Endothelial cell of umbilical vein (primary cell): ENCODE measurements around the gene PRKG1. TPM values are rescaled to one million over a fixed set of nuclear protein-coding genes. Genes with fewer than 3 reads are reported as not detected.

ENCODE experiments used
- BruUV-seq: library from RNA; stranded (reverse); fragments of 400-500 nt; replicated peaks from 2 replicates; lab custom pipeline; 2021; lab: Mats Ljungman, UMichigan
- CTCF ChIA-PET: fragments of 300-600, 350-600 bp; sonication (Branson Sonifier 250); formaldehyde crosslinking; loops from one replicate; lab custom pipeline; 2021; ENCODE audit warnings: antibody characterized with exemption, inconsistent platforms; lab: Charles Lee
- POLR2A ChIA-PET: fragments of 300-600, 350-600 bp; sonication (Branson Sonifier 250); formaldehyde crosslinking; loops from one replicate; lab custom pipeline; 2021; ENCODE audit warnings: antibody characterized with exemption, inconsistent platforms; lab: Charles Lee
- DNase-seq: peaks from one replicate; pipeline ENCODE4 v3.0.0-alpha.2; 2011; ENCODE audit warnings: low read depth, low spot score
- FAIRE-seq: peaks from 2 replicates; lab custom pipeline; 2011; peaks lifted over from hg19 to GRCh38; lab: Jason Lieb, UNC
- H2AFZ ChIP-seq: 2 replicates; pipeline ENCODE4 v1.6.0; 2012; ENCODE audit warnings: low read depth, low read length, control low read depth, inconsistent platforms
- H3K27ac ChIP-seq: 2 replicates; pipeline ENCODE4 v1.5.1; 2011; ENCODE audit warnings: low read depth, mild to moderate bottlenecking, control low read depth, low read length, moderate library complexity; ENCODE audit not compliant: insufficient read depth
- H3K27me3 ChIP-seq, 2 experiments: 2 replicates each; pipeline versions ENCODE4 v1.6.0 to v1.6.1; 2011; ENCODE audit warnings: low read length in 2 of 2, mixed read lengths in 1 of 2; ENCODE audit not compliant: control insufficient read depth in 2 of 2, insufficient read depth in 2 of 2
- H3K36me3 ChIP-seq, 2 experiments: 2 replicates in 1 of 2; 3 replicates in 1 of 2; pipeline ENCODE4 v1.5.1; 2011; ENCODE audit warnings: low read length in 2 of 2, mild to moderate bottlenecking in 1 of 2, moderate library complexity in 1 of 2; ENCODE audit not compliant: control insufficient read depth in 2 of 2, insufficient read depth in 2 of 2; ENCODE audit errors: extremely low read depth in 1 of 2
- H3K4me1 ChIP-seq: 3 replicates; pipeline ENCODE4 v1.5.1; 2011; ENCODE audit warnings: mild to moderate bottlenecking, low read length; ENCODE audit not compliant: control insufficient read depth, insufficient read depth; ENCODE audit errors: extremely low read depth
- H3K4me2 ChIP-seq: 2 replicates; pipeline ENCODE4 v1.6.1; 2011; ENCODE audit warnings: low read length, control low read depth, mixed read lengths; ENCODE audit not compliant: insufficient read depth
- H3K4me3 ChIP-seq, 3 experiments: fragments of 200-600 bp in 1 of 3; sonication (generic), shearing (Covaris generic) in 1 of 3; replicated peaks in 1 of 3; 2 replicates each; pipeline ENCODE4 v1.5.1; 2011 to 2016; ENCODE audit warnings: control low read depth in 3 of 3, low read length in 3 of 3, mild to moderate bottlenecking in 2 of 3, inconsistent platforms in 1 of 3, low read depth in 1 of 3, moderate library complexity in 1 of 3; ENCODE audit not compliant: insufficient read depth in 1 of 3
- H3K79me2 ChIP-seq: 2 replicates; pipeline ENCODE4 v1.6.0; 2012; ENCODE audit warnings: low read length, inconsistent platforms; ENCODE audit not compliant: control insufficient read depth, insufficient read depth
- H3K9ac ChIP-seq: replicated peaks from 2 replicates; pipeline ENCODE3; 2011; ENCODE audit warnings: low read length, control low read depth; ENCODE audit not compliant: insufficient read depth; ENCODE audit errors: extremely low read depth
- H3K9me1 ChIP-seq: replicated peaks from 3 replicates; pipeline ENCODE4 v1.6.0; 2011; ENCODE audit warnings: mild to moderate bottlenecking, low read length; ENCODE audit not compliant: control insufficient read depth, insufficient read depth; ENCODE audit errors: extremely low read depth
- H3K9me3 ChIP-seq: replicated peaks from 2 replicates; pipeline ENCODE4 v1.5.1; 2012; ENCODE audit warnings: low read length, inconsistent platforms; ENCODE audit not compliant: control insufficient read depth, insufficient read depth
- H4K20me1 ChIP-seq: replicated peaks from 2 replicates; pipeline ENCODE3; 2011; ENCODE audit warnings: mild to moderate bottlenecking, low read length; ENCODE audit not compliant: control insufficient read depth, insufficient read depth; ENCODE audit errors: extremely low read depth
- EZH2 ChIP-seq: IDR thresholded peaks from 2 replicates; pipeline ENCODE4 v1.6.1; 2012; ENCODE audit warnings: borderline replicate concordance, low read depth, mild to moderate bottlenecking, moderate library complexity, low read length, inconsistent platforms; ENCODE audit not compliant: severe bottlenecking
- FOS ChIP-seq: IDR thresholded peaks from 2 replicates; pipeline ENCODE4 v1.6.1; 2011; ENCODE audit warnings: mild to moderate bottlenecking, low read length, moderate library complexity, borderline replicate concordance; ENCODE audit not compliant: insufficient read depth
- GATA2 ChIP-seq: IDR thresholded peaks from 2 replicates; pipeline ENCODE4 v1.7.0; 2011; ENCODE audit warnings: low read depth, mild to moderate bottlenecking, moderate library complexity, mixed read lengths, low read length; ENCODE audit not compliant: insufficient read length, insufficient read depth
- MYC ChIP-seq: IDR thresholded peaks from one replicate; pipeline ENCODE4 v1.6.1; 2011; ENCODE audit warnings: mild to moderate bottlenecking, low read depth, low read length
- dilution Hi-C: fragments of 300-500 bp; cut with MboI; formaldehyde crosslinking; loops from one replicate; pipeline ENCODE4 v1.15.0; 2019; ENCODE audit warnings: low sequenced_read_pairs; ENCODE audit not compliant: extremely low pct_ligation_motif_present
- intact Hi-C: fragments of 100-400 bp; cut with micrococcal nuclease; formaldehyde crosslinking; loops from one replicate; pipeline ENCODE4 v1.10.0; 2022
- polyA plus RNA-seq, 4 experiments: library from polyadenylated mRNA; depleted of rRNA in 3 of 4; stranded (reverse) in 3 of 4; unstranded in 1 of 4; fragments of >200 nt; gene quantifications; 2 replicates each; pipeline versions ENCODE4 v1.2.1 to v1.2.3, GENCODE V29; 2011 to 2012; ENCODE audit warnings: missing spikeins in 1 of 4
- total RNA-seq: library from RNA; stranded (reverse); gene quantifications from 2 replicates; pipeline ENCODE4 v1.2.3, GENCODE V29; 2021
- TF ChIP-seq, protein P1 (sequence below), 2 donors: IDR thresholded peaks; 1 replicate in 1 of 2; 2 replicates in 1 of 2; pipeline ENCODE4 v1.5.1; 2011; ENCODE audit warnings: low read length in 2 of 2, mild to moderate bottlenecking in 2 of 2, moderate library complexity in 2 of 2, control low read depth in 1 of 2, inconsistent platforms in 1 of 2, low read depth in 1 of 2; ENCODE audit not compliant: insufficient read depth in 1 of 2; ENCODE audit errors: extremely low read depth in 1 of 2
- TF ChIP-seq, protein P2 (sequence below): IDR thresholded peaks from 2 replicates; pipeline ENCODE4 v1.6.1; 2011; ENCODE audit not compliant: insufficient read depth, insufficient read length

PRKG1 gene
- total and polyA plus RNA-seq, 2 donors (not counting 3 experiments of a cell fraction or from before 2014, with no cell fraction given): 0.01 to 0.18 TPM

- H3K4me2 ChIP-seq: no peak overlapping the region
- BruUV-seq: no TSS peak
- H2AFZ ChIP-seq: no peak overlapping the region
- ChIA-PET CTCF (no interaction called here), POLR2A (no interaction called here)
- no peaks in the 10 kb centered on the region for H3K4me1 ChIP-seq
- DNase-seq: no peak
- H3K36me3 ChIP-seq: no peaks in the 10 kb centered on the region
- no peaks in the 10 kb centered on the region for H3K27me3 ChIP-seq
- dilution Hi-C loops: no loop called here
- no peaks in the 10 kb centered on the region for H3K9me1 ChIP-seq
- no peaks in the 10 kb centered on the region for H4K20me1 ChIP-seq
- intact Hi-C loops: no loop called here
- TF ChIP-seq EZH2: no peak
- no peak for TF ChIP-seq FOS
- TF ChIP-seq, protein P1, sequence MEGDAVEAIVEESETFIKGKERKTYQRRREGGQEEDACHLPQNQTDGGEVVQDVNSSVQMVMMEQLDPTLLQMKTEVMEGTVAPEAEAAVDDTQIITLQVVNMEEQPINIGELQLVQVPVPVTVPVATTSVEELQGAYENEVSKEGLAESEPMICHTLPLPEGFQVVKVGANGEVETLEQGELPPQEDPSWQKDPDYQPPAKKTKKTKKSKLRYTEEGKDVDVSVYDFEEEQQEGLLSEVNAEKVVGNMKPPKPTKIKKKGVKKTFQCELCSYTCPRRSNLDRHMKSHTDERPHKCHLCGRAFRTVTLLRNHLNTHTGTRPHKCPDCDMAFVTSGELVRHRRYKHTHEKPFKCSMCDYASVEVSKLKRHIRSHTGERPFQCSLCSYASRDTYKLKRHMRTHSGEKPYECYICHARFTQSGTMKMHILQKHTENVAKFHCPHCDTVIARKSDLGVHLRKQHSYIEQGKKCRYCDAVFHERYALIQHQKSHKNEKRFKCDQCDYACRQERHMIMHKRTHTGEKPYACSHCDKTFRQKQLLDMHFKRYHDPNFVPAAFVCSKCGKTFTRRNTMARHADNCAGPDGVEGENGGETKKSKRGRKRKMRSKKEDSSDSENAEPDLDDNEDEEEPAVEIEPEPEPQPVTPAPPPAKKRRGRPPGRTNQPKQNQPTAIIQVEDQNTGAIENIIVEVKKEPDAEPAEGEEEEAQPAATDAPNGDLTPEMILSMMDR (IDR thresholded peaks at IDR 0.05; ENCODE audit: extremely low read depth in 1 of 2, insufficient read depth in 1 of 2, low read depth in 1 of 2, low read length in 2 of 2): no peak
- TF ChIP-seq, protein P2, sequence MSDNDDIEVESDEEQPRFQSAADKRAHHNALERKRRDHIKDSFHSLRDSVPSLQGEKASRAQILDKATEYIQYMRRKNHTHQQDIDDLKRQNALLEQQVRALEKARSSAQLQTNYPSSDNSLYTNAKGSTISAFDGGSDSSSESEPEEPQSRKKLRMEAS: no peak
- TF ChIP-seq MYC: no peak
- TF ChIP-seq GATA2: no peak
- no peaks in the 10 kb centered on the region for H3K79me2 ChIP-seq
- no peak overlapping the region for H3K27ac ChIP-seq
- no peak for FAIRE-seq
- no peak overlapping the region for H3K4me3 ChIP-seq
- no peak overlapping the region for H3K9ac ChIP-seq
- H3K9me3 ChIP-seq: no peaks in the 10 kb centered on the region
These were observed 672.9 kb downstream of the PRKG1 start for GRCh38 chr10:51747216-51747615.
